KMS-11 (cell line): ENCODE data around the gene SNX30.

Experiments used
- H2AFZ ChIP-seq: fragments of 200-600 bp; sonication (generic); 2 replicates; pipeline ENCODE4 v1.6.1; 2016; ENCODE audit warnings: antibody characterized with exemption, mixed run types, low read depth
- H3K27ac ChIP-seq: fragments of 200-600 bp; sonication (generic); 2 replicates; pipeline ENCODE4 v1.6.1; 2016; ENCODE audit warnings: mild to moderate bottlenecking, mixed run types
- H3K27me3 ChIP-seq: fragments of 200-600 bp; sonication (generic); 2 replicates; pipeline ENCODE4 v1.6.1; 2017; ENCODE audit warnings: mild to moderate bottlenecking, low read depth, mixed run types, moderate library complexity; ENCODE audit not compliant: insufficient read depth
- H3K36me3 ChIP-seq: fragments of 200-600 bp; sonication (generic); 2 replicates; pipeline ENCODE4 v1.6.1; 2017; ENCODE audit warnings: mild to moderate bottlenecking, mixed run types; ENCODE audit not compliant: insufficient read depth
- H3K4me1 ChIP-seq: fragments of 200-600 bp; sonication (generic); 2 replicates; pipeline ENCODE4 v1.6.1; 2016; ENCODE audit warnings: mild to moderate bottlenecking, low read depth, mixed run types; ENCODE audit not compliant: poor library complexity, severe bottlenecking
- H3K4me2 ChIP-seq: fragments of 200-600 bp; sonication (generic); 2 replicates; pipeline ENCODE4 v1.7.0; 2016; ENCODE audit warnings: mild to moderate bottlenecking, mixed run types
- H3K4me3 ChIP-seq: fragments of 200-600 bp; sonication (generic); IDR thresholded peaks from 2 replicates; pipeline ENCODE4 v1.6.1; 2017; ENCODE audit warnings: low read depth, low read length, mixed read lengths; ENCODE audit not compliant: insufficient read depth
- H3K79me2 ChIP-seq: fragments of 200-600 bp; sonication (generic); 2 replicates; pipeline ENCODE4 v1.6.1; 2016; ENCODE audit warnings: low read depth, mixed run types; ENCODE audit not compliant: insufficient read depth
- H3K9ac ChIP-seq: fragments of 200-600 bp; sonication (generic); 2 replicates; pipeline ENCODE4 v1.6.1; 2016; ENCODE audit warnings: mild to moderate bottlenecking, mixed run types
- H4K20me1 ChIP-seq: fragments of 200-600 bp; sonication (generic); 2 replicates; pipeline ENCODE4 v1.6.1; 2016; ENCODE audit warnings: mild to moderate bottlenecking, mixed run types; ENCODE audit not compliant: insufficient read depth
- CTCF ChIP-seq: fragments of 200-600 bp; sonication (generic); conservative IDR thresholded peaks from 2 replicates; pipeline ENCODE4 v1.6.1; 2017; ENCODE audit warnings: low read depth, mild to moderate bottlenecking, antibody characterized with exemption, low read length, moderate library complexity, mixed read lengths

Gene SNX30

GRCh38 chr9:112870556-112870955 is 120.0 kb downstream of the SNX30 start:
- H3K4me2 ChIP-seq = no peak overlapping the region
- no peak overlapping the region for H3K9ac ChIP-seq
- no peaks in the 10 kb centered on the region for H3K36me3 ChIP-seq
- H3K79me2 ChIP-seq = no peaks in the 10 kb centered on the region
- no peaks in the 10 kb centered on the region for H4K20me1 ChIP-seq
- H3K27ac ChIP-seq = no peak overlapping the region
- no peak overlapping the region for H2AFZ ChIP-seq
- H3K4me1 ChIP-seq = no peaks in the 10 kb centered on the region
- TF ChIP-seq CTCF = no peak
- no peak overlapping the region for H3K4me3 ChIP-seq
- H3K27me3 ChIP-seq = no peaks in the 10 kb centered on the region

GRCh38 chr9:112872019-112872418 is 121.5 kb downstream of the SNX30 start:
- H3K9ac ChIP-seq = no peak overlapping the region
- no peaks in the 10 kb centered on the region for H3K4me1 ChIP-seq
- H3K4me3 ChIP-seq = no peak overlapping the region
- no peaks in the 10 kb centered on the region for H3K79me2 ChIP-seq
- no peaks in the 10 kb centered on the region for H3K27me3 ChIP-seq
- H3K4me2 ChIP-seq = no peak overlapping the region
- H4K20me1 ChIP-seq = no peaks in the 10 kb centered on the region
- no peaks in the 10 kb centered on the region for H3K36me3 ChIP-seq
- no peak overlapping the region for H3K27ac ChIP-seq
- no peak overlapping the region for H2AFZ ChIP-seq
- TF ChIP-seq CTCF = no peak

GRCh38 chr9:112873773-112874405 is 123.3 kb downstream of the SNX30 start:
- Histone ChIP-seq H3K9ac (no peak overlapping the region), H3K27ac (no peak overlapping the region), H3K27me3 (no peaks in the 10 kb centered on the region), H3K4me2 (no peak overlapping the region), H4K20me1 (no peaks in the 10 kb centered on the region), H3K79me2 (no peaks in the 10 kb centered on the region), H2AFZ (no peak overlapping the region), H3K36me3 (no peaks in the 10 kb centered on the region), H3K4me3 (no peak overlapping the region), H3K4me1 (no peaks in the 10 kb centered on the region)
- TF ChIP-seq CTCF = no peak

- no peaks in the 10 kb centered on the region for H3K27me3 ChIP-seq
- no peak overlapping the region for H3K4me2 ChIP-seq
- no peak for TF ChIP-seq CTCF
These were observed 128.2 kb downstream of the SNX30 start for GRCh38 chr9:112878752-112879151.

More at GRCh38 chr9:112878752-112879151, 128.2 kb downstream of the SNX30 start:
- no peaks in the 10 kb centered on the region for H4K20me1 ChIP-seq
- no peaks in the 10 kb centered on the region for H3K4me1 ChIP-seq
- no peaks in the 10 kb centered on the region for H3K79me2 ChIP-seq
- H3K9ac ChIP-seq = no peak overlapping the region
- H3K27ac ChIP-seq = no peak overlapping the region
- H3K4me3 ChIP-seq = no peak overlapping the region
- no peak overlapping the region for H2AFZ ChIP-seq
- H3K36me3 ChIP-seq = no peaks in the 10 kb centered on the region
